Astrocyte (in vitro differentiated cells and primary cell): Measurements from ENCODE around the gene SUFU. TPM values are rescaled to one million over a fixed set of nuclear protein-coding genes. Genes with fewer than 3 reads are reported as not detected.

Experiments used
- DNase-seq: peaks from one replicate; pipeline ENCODE4 v3.0.0-alpha.2; 2010; ENCODE audit warnings: low read depth
- FAIRE-seq: peaks from 2 replicates; lab custom pipeline; 2011; peaks lifted over from hg19 to GRCh38; lab: Jason Lieb, UNC
- H2AFZ ChIP-seq: 2 replicates; pipeline ENCODE4 v1.6.0; 2012; ENCODE audit warnings: low read depth, low read length, inconsistent platforms
- H3K27ac ChIP-seq: 2 replicates; pipeline ENCODE4 v1.5.1; 2011; ENCODE audit warnings: low read depth, low read length, inconsistent platforms
- H3K27me3 ChIP-seq: 2 replicates; pipeline ENCODE4 v1.6.0; 2011; ENCODE audit warnings: low read length, inconsistent platforms; ENCODE audit not compliant: insufficient read depth
- H3K36me3 ChIP-seq: 2 replicates; pipeline ENCODE4 v1.5.1; 2011; ENCODE audit warnings: low read length, inconsistent platforms; ENCODE audit not compliant: insufficient read depth
- H3K4me1 ChIP-seq: 2 replicates; pipeline ENCODE4 v1.5.1; 2011; ENCODE audit warnings: low read length, inconsistent platforms; ENCODE audit not compliant: insufficient read depth
- H3K4me2 ChIP-seq: 2 replicates; pipeline ENCODE4 v1.6.0; 2012; ENCODE audit warnings: low read length, inconsistent platforms
- H3K4me3 ChIP-seq: 2 replicates; pipeline ENCODE4 v1.5.1; 2011; ENCODE audit warnings: low read depth, mild to moderate bottlenecking, low read length, inconsistent platforms; ENCODE audit not compliant: insufficient read depth
- H3K79me2 ChIP-seq: 2 replicates; pipeline ENCODE4 v1.6.0; 2012; ENCODE audit warnings: mild to moderate bottlenecking, low read length, inconsistent platforms; ENCODE audit not compliant: insufficient read depth
- H3K9ac ChIP-seq: 2 replicates; pipeline ENCODE4 v1.6.0; 2012; ENCODE audit warnings: mild to moderate bottlenecking, low read length, inconsistent platforms
- H3K9me3 ChIP-seq: 2 replicates; pipeline ENCODE4 v1.5.1; 2012; ENCODE audit warnings: low read depth, mild to moderate bottlenecking, low read length, inconsistent platforms; ENCODE audit not compliant: insufficient read depth
- H4K20me1 ChIP-seq: 2 replicates; pipeline ENCODE4 v1.6.0; 2012; ENCODE audit warnings: low read length, inconsistent platforms; ENCODE audit not compliant: insufficient read depth
- H3K27ac Mint-ChIP-seq: one replicate; pipeline ENCODE4 v1.8.0; 2021; ENCODE audit warnings: mild to moderate bottlenecking, mixed read lengths; ENCODE audit not compliant: unreplicated experiment
- H3K27me3 Mint-ChIP-seq: one replicate; pipeline ENCODE4 v1.8.0; 2021; ENCODE audit warnings: low read depth, mixed read lengths; ENCODE audit not compliant: unreplicated experiment
- H3K36me3 Mint-ChIP-seq: one replicate; pipeline ENCODE4 v1.8.0; 2021; ENCODE audit warnings: low read depth, mixed read lengths; ENCODE audit not compliant: unreplicated experiment
- H3K4me1 Mint-ChIP-seq: one replicate; pipeline ENCODE4 v1.8.0; 2021; ENCODE audit warnings: low read depth, mixed read lengths; ENCODE audit not compliant: unreplicated experiment
- H3K4me3 Mint-ChIP-seq: one replicate; pipeline ENCODE4 v1.8.0; 2021; ENCODE audit warnings: mild to moderate bottlenecking, moderate library complexity, mixed read lengths; ENCODE audit not compliant: unreplicated experiment
- H3K9me3 Mint-ChIP-seq: one replicate; pipeline ENCODE4 v1.8.0; 2021; ENCODE audit warnings: mild to moderate bottlenecking, mixed read lengths; ENCODE audit not compliant: unreplicated experiment
- EZH2 ChIP-seq: IDR thresholded peaks from 2 replicates; pipeline ENCODE4 v1.6.1; 2012; ENCODE audit warnings: mild to moderate bottlenecking, low read length, inconsistent platforms; ENCODE audit not compliant: insufficient read depth
- total RNA-seq: library from RNA; stranded (reverse); gene quantifications from 2 replicates; pipeline ENCODE4 v1.2.1, GENCODE V29; 2021
- TF ChIP-seq, protein P1 (sequence below): IDR thresholded peaks from 2 replicates; pipeline ENCODE4 v1.5.1; 2011; ENCODE audit warnings: low read depth, mild to moderate bottlenecking, inconsistent platforms, low read length, moderate library complexity; ENCODE audit not compliant: insufficient read depth

Gene SUFU
- total RNA-seq, 1 donor from 2014 or later = 25.8 TPM

DNA sequence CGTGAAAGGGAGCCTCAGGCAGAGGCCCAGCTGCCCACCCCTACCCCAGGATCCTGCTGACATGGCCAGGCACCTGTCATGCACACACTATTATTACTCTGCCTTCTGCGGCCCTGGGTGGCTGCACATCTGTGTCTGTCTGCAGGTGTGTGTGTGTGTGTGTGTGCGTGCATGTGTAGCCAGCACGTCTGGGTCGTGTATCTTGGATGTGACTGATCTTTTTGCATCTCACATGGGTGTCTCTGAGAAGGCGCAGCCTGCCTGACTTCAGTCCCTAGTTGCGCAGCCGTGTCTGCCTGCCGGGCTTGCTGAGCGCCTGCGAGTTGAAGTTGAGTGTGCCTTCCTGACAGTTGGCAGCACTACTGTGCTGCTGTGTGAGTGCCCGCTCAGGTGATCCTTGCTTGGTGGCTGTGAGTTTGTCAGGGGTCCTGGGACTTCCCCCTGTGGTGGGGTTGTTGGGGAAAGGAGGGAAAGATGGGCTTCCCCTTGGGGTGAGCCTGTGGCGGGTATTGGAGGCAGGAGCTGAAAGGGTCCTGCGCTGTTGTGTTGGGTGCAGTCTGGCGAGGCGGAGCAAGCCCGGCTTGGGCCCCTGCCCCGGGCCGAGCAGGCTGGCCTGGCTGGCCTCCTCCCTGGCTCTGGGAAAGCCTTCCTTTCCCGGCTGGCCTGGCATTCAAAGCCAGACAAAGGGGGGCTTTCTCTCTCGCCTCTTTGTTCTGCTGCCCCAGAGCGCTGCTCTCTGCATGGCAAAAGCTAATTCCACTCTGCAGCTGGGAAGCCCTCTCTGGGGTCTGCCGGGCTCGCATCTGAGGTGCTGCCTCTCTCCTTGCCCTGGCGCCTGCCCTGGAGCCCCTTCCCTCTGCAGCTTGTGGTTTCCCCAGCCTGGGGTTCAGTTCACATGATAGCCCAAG lies 145.4 kb downstream of the SUFU start:
- peak overlapping the region; percentile 23 for H3K9ac ChIP-seq
- H2AFZ ChIP-seq = no peak overlapping the region
- Mint-ChIP-seq H3K4me3 (peak overlapping the region; percentile 78), H3K4me1 (peaks cover 48% of the 10 kb centered on the region), H3K27me3 (no peaks in the 10 kb centered on the region), H3K9me3 (no peaks in the 10 kb centered on the region), H3K36me3 (peaks cover 14% of the 10 kb centered on the region), H3K27ac (peak overlapping the region; percentile 41)
- H3K27ac ChIP-seq = no peak overlapping the region
- FAIRE-seq = no peak
- H3K4me3 ChIP-seq = no peak overlapping the region
- H4K20me1 ChIP-seq = peaks cover 97% of the 10 kb centered on the region
- no peaks in the 10 kb centered on the region for H3K27me3 ChIP-seq
- DNase-seq = no peak
- TF ChIP-seq, protein P1, sequence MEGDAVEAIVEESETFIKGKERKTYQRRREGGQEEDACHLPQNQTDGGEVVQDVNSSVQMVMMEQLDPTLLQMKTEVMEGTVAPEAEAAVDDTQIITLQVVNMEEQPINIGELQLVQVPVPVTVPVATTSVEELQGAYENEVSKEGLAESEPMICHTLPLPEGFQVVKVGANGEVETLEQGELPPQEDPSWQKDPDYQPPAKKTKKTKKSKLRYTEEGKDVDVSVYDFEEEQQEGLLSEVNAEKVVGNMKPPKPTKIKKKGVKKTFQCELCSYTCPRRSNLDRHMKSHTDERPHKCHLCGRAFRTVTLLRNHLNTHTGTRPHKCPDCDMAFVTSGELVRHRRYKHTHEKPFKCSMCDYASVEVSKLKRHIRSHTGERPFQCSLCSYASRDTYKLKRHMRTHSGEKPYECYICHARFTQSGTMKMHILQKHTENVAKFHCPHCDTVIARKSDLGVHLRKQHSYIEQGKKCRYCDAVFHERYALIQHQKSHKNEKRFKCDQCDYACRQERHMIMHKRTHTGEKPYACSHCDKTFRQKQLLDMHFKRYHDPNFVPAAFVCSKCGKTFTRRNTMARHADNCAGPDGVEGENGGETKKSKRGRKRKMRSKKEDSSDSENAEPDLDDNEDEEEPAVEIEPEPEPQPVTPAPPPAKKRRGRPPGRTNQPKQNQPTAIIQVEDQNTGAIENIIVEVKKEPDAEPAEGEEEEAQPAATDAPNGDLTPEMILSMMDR = no peak
- TF ChIP-seq EZH2 = no peak
- H3K9me3 ChIP-seq = no peaks in the 10 kb centered on the region
- H3K4me2 ChIP-seq = peak overlapping the region; percentile 93
- peaks cover 43% of the 10 kb centered on the region for H3K4me1 ChIP-seq
- H3K79me2 ChIP-seq = peaks cover 98% of the 10 kb centered on the region
- H3K36me3 ChIP-seq = peaks cover 11% of the 10 kb centered on the region

DNA sequence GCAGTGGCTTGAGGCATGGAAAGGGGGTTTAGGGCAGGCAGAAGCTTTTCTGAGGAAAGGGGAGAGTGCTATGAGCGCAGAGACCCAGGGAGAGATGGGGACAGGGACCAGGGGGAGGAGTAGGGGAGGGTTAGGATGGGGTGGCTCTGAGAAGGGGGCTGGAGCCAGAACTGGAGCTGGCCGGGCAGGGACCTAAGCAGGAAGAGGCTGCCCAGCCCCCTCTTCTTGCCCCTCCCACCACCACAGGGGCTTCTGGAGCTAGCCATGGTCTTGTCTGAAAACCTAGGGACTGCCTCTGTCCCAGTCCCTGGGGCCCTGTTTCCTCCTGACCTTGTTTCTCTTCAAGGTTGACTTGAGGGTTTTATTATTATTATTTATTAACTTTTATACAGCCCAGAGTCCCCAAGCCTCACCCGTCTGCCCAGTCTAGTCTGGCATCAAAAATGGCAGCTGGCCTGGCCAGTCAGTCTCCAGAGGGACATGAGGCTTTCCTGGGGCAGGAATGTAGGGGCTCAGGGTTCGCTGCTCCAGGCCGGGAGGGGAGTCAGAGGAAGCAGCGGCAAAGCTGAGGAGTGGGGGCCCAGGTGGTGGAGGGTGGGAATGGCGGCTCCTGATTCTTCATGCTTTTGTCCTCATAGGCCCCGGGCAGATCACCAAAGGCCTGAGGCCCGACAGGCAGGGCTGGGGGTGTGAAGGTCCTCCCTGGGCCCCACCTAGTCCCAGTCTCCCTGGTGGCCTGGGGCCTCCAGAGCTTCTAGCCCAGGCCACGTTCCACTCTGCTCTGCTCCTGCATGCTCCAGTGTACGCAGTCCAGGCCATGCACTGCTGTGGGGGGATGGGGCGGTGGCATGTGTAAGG lies 146.3 kb downstream of the SUFU start:
- peaks cover 98% of the 10 kb centered on the region for H4K20me1 ChIP-seq
- FAIRE-seq = no peak
- H3K9me3 ChIP-seq = no peaks in the 10 kb centered on the region
- peaks cover 18% of the 10 kb centered on the region for H3K36me3 ChIP-seq
- H2AFZ ChIP-seq = no peak overlapping the region
- H3K4me2 ChIP-seq = peak overlapping the region; percentile 93
- peaks cover 97% of the 10 kb centered on the region for H3K79me2 ChIP-seq
- H3K27ac ChIP-seq = no peak overlapping the region
- Mint-ChIP-seq H3K4me1 (peaks cover 48% of the 10 kb centered on the region), H3K27me3 (no peaks in the 10 kb centered on the region), H3K4me3 (no peak overlapping the region), H3K27ac (no peak overlapping the region), H3K9me3 (no peaks in the 10 kb centered on the region), H3K36me3 (peaks cover 13% of the 10 kb centered on the region)
- no peaks in the 10 kb centered on the region for H3K27me3 ChIP-seq
- peak overlapping the region; percentile 23 for H3K9ac ChIP-seq
- no peak overlapping the region for H3K4me3 ChIP-seq
- TF ChIP-seq, protein P1 = no peak
- TF ChIP-seq EZH2 = no peak
- H3K4me1 ChIP-seq = peaks cover 43% of the 10 kb centered on the region
- no peak for DNase-seq
